GM18517 (cell line): ENCODE measurements around the gene PCGF2.

ENCODE experiments used
- ATAC-seq: cut with Tn5 transposase; IDR thresholded peaks from one replicate; pipeline ENCODE4 v1.9.1; 2021; ENCODE audit warnings: mild to moderate bottlenecking, moderate library complexity; ENCODE audit not compliant: unreplicated experiment

PCGF2 gene

DNA sequence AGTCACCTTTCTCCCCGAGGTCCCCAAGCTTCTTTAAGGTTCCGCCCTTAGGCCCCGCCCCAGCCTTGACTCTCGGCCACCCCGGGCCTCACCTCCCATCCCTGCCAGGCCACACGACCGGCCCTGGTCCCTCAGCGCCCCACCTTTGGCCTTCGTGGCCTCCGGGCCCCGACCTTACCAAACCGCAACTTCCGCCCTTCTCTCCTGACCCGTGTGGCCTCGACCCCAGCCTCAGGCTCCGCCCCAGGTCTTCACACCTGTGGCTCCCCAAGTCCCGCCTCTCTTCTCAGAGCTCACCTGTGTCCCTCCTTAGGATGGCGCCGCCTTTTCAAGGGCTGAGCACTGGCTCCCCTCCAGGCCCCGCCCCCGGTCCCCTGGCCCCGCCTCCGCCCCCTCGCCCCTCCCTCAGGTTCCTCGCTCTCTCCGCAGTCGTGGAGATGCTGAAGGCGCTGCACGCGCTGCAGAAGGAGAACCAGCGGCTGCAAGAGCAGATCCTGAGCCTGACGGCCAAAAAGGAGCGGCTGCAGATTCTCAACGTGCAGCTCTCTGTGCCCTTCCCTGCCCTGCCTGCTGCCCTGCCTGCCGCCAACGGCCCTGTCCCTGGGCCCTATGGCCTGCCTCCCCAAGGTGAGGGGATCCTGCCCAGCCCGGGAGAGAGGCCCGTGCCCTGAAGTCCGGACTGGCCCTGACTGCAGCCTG, 28.0 kb downstream of the PCGF2 start:
- ATAC-seq, result no peak

DNA sequence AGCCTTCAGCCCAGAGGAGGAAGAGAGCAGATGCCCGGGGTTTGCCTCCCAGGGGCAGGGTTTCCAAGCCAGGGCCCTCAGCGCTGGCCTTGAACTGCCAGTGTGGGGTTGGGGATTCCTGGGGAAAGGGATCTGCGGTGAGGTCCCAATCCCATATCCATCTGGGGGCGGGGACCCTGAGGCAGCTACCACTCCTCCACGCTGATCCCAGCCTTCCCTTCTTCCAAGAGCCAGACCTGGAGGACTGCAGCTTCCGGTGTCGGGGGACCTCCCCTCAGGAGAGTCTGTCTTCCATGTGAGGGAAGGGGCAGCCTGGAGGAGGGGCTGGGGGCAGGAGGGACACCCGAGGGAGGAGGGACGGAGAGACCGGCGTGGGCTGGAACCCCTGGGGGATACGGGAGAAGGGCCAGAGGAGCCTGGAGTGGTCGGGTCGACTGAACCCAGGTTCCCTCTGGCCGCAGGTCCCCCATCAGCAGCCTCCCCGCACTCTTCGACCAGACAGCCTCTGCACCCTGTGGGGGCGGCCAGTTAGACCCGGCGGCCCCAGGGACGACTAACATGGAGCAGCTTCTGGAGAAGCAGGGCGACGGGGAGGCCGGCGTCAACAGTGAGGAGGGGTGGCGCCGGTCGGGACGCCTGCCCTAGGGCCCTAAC, 28.7 kb downstream of the PCGF2 start:
- ATAC-seq, result no peak

DNA sequence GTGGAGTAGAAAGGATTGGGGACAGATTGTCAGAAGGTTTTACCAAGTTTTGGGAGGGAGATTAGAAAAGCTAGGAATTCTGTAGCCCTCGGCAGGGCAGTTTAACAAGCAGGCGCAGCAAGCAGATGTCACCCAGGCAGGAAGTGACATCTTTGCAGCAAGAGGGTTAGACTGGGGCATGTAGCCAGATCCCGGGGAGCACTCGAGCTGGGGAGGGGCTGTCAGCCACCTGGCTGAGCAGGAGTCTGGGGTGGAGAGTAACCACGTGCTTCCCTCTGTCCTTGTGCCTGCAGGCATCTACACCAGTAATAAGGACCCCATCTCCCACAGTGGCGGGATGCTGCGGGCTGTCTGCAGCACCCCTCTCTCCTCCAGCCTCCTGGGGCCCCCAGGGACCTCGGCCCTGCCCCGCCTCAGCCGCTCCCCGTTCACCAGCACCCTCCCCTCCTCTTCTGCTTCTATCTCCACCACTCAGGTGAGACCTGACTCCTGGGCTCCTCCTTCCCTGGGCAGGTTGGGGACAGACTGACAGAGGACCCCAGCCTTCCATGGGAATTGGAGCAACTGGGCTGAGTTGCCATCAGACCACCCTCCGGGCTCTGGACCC, 30.9 kb downstream of the PCGF2 start:
- no peak for ATAC-seq

DNA sequence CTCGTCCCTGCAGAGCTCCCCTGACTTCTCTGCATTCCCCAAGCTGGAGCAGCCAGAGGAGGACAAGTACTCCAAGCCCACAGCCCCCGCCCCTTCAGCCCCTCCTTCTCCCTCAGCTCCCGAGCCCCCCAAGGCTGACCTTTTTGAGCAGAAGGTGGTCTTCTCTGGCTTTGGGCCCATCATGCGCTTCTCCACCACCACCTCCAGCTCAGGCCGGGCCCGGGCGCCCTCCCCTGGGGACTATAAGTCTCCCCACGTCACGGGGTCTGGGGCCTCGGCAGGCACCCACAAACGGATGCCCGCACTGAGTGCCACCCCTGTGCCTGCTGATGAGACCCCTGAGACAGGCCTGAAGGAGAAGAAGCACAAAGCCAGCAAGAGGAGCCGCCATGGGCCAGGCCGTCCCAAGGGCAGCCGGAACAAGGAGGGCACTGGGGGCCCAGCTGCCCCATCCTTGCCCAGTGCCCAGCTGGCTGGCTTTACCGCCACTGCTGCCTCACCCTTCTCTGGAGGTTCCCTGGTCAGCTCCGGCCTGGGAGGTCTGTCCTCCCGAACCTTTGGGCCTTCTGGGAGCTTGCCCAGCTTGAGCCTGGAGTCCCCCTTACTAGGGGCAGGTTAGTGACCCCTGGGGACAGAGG, 31.6 kb downstream of the PCGF2 start:
- no peak for ATAC-seq

DNA sequence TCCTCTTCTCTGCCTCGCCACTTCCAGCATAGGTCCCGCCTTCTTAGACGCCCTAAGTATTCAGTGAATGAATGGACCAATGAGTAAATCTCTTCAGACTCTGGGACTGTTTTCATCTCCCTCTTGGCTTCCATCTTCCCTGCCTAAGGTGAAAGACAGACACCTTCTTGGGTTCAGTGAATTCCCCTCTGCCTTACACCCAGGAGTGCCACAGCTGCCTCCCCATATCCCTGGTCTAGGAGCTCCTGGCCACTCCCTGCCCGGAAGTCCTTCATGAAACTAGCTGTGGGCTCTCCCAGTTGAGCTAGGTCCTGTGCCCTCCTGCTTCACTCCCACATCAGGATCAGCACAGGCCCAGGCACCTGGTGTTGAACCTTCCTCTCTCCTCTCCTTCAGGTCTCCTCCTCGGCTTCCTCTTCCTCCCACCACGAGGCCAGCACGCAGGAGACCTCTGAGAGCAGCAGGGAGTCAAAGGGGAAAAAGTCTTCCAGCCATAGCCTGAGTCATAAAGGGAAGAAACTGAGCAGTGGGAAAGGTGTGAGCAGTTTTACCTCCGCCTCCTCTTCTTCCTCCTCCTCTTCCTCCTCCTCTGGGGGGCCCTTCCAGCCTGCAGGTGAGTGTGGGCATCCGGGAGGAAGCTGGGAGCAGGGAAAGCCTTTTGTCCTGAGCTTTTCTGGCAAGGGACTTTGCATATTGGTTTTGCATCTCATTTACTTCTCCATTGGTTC, 32.8 kb downstream of the PCGF2 start:
- no peak for ATAC-seq

DNA sequence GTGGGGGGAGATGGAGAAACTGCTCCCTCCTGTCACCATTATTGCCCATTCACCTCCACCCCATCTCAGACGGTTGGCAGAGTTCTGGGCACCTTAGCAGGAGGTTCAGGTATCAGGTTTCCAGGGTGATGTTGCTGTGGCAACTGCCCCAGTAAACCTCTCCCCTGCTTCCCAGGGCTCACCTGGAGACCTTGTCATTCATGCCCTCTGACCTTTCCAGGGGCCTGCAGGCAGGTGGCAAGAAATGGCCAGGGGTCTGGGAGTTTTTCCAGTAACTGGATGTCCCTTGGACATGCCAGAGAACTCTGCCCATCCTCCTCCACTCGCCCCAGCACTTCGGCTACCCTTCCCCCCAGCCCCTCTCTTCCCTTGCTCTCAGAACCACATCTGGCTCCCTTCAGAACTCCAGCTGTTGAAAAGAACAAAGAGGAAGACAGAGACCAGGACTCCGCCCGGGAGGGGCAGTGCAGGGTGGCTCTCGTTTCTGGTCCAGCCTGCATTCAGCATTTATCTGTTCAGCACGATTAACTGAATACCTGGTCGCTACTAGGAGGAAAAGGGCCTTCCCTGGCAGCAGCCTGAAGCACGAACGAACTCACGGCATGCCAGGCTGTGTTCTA, 34.6 kb downstream of the PCGF2 start:
- ATAC-seq, result no peak

DNA sequence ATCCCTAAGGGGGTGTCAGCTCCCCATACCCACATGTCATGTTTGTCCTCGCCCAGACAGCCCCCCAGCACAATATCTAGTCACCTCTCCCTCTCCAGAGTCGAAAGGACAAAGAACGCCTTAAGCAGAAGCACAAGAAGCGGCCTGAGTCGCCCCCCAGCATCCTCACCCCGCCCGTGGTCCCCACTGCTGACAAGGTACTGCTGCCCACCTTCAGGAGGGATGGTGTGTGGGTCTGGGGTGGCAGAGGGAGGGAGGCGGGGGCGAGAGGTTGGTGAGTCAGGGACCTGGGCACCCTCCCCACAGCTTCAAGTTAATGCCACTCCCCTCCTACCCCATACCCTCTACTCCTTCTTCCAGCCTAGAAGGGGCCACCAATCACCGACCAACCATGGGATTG, 35.5 kb downstream of the PCGF2 start:
- no peak for ATAC-seq

DNA sequence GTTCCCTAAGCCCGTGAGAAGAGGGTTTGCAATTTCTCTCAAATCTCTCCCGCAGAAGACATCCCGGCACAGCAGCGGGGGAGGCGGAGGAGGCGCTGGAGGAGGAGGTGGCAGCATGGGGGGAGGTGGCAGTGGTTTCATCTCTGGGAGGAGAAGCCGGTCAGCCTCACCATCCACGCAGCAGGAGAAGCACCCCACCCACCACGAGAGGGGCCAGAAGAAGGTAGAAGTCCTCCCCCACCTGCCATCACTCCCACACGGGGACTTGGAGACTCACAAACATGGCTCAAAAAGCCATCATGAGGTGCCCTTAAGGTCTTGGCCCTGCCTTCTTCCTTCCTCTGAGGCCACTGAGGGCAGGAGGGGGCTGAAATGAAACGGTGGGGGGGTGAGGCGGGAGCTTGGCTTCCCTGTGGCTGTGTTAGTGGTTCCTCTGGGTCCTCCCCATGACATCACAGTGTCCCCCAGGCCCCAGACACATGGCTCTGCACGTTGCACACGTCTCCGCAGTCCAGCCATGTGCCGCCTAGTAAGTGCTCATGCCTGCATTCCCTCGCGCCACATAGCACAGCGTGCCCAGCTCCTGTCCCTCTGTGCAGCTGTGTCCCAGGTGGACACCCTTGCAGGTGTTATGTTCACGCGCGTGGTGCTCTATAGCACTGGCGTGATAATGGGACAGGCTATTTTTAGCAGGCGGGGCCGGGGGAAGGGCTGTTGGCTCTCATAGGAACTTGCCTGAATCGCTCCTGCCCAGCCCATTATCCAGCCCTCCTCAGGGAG, 36.2 kb downstream of the PCGF2 start:
- ATAC-seq, result no peak

DNA sequence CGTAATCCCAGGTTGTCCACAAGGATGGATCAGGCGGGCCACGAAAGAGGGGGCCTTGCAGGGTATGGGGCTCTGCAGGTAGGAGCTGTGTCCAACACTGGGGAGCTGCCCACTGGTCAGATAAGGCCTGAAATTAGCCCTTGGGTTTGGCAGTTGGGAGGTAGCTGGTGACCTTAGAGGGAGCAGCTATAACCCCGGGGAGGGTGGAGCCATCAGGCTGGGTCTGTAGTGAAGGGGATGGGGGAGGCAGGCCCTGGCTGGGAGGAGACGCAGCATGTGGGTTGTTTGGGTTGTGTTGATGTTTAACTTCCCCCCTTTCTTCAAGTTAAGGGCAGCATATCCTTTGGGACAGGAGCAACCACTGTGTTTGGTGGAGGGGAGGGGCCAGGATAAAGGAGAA, 37.2 kb downstream of the PCGF2 start:
- no peak for ATAC-seq

DNA sequence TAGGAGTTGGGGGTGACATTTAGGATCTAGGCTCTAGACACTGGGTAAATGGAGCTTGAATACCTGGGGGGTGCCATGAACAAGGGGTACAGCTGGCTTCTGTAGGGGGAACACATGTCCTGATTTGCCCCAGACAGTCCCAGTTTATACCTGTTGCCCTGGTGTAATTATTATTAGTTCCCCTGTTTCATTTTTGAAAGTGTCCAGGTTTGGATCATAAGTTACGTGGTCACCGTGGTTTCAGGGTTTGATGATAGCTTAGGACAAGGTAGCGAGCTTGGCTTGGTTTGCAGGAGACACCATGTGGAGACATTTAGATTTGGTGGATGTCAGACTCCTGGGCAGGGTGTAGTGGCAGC, 37.6 kb downstream of the PCGF2 start:
- no peak for ATAC-seq

DNA sequence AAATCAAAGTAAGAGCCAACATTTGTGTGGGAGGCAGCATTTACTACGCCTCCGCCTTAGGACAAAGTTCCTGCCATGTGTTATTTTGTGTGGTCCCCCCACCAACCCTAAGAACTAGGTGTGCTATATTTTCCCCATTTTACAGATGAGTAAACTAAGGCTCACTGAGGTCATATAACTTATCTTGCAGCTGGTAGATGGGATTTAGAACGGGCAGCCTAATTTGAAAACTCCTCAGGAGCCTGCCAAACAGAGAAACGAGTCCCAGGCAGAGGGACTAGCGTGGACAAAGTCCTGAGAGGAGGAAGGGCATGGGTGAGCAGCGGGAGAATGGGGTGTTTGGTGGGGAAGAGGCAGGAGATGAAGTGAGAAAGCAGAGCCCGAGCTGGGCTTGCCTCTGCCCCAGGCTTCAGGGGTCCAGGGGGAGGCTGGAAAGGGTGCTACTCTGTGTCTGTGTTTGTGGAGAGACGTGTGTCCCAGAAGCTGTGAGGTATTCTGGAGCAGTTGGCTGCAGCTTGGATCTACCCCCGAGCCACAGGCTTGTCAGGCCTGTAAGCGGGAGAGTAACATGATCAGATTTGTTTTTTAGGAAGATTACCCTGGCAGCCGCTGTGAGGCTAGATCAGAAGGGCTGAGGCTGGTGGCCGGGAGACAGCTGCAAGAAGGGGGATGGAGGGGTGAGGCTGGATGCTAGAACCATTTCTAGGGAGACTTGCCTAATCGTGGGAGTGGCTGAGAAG, 38.1 kb downstream of the PCGF2 start:
- no peak for ATAC-seq

DNA sequence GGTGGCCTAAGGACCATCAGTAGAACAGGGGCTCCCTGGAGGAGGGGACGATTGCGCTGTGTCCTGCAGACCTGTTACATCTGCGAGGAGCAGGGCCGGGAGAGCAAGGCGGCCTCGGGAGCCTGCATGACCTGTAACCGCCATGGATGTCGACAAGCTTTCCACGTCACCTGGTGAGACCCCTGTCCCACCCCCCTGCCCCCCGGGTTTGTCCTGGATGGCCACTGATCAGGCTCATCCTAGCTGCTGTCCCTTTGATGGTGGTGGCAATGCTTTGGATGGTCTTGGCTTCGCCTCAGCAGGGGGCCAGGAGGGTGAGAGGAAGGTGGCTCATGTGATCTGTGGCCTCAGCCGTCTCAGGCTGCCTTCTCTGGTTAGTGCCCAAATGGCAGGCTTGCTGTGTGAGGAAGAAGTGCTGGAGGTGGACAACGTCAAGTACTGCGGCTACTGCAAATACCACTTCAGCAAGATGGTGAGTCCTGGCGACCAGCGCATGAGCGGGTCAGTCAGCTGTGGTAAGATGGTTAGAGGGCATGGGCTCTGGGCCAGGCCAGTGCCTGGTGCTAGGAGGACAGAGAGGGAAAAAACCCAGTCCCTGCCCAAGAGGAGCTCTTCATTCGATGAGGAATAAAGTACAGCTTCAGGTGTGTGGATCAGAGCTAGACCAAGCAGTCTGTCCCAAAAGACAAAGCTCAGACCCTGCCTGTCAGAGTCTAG, 38.9 kb downstream of the PCGF2 start:
- ATAC-seq, result no peak

DNA sequence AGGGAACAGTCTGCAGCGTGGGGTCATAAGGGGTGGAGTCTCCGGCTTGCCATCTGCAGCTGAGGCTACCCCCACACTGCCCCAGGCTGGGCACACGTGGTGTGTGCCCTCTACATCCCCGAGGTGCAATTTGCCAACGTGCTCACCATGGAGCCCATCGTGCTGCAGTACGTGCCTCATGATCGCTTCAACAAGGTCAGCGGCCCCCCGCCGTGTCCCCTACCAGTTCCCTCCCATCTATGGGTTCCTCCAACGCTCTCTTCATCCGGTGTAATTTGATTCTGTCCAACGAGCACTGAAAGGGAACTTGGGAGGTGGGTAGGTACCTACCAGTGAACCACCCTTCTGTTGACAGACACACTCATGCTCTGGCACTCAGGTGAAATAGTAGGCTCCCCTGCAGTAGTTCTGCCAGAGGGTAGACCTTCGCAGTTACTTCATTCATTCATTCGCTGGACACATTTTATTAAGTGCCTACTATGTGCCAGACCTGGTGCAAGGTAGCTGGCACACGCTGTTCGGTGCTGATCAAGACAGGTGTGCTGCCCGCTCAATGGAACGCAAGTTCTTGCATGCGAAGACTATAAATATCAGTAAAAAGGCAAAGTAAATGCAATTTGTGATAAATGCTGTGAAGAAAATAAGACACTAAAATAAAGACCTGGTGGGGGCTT, 40.3 kb downstream of the PCGF2 start:
- no peak for ATAC-seq

DNA sequence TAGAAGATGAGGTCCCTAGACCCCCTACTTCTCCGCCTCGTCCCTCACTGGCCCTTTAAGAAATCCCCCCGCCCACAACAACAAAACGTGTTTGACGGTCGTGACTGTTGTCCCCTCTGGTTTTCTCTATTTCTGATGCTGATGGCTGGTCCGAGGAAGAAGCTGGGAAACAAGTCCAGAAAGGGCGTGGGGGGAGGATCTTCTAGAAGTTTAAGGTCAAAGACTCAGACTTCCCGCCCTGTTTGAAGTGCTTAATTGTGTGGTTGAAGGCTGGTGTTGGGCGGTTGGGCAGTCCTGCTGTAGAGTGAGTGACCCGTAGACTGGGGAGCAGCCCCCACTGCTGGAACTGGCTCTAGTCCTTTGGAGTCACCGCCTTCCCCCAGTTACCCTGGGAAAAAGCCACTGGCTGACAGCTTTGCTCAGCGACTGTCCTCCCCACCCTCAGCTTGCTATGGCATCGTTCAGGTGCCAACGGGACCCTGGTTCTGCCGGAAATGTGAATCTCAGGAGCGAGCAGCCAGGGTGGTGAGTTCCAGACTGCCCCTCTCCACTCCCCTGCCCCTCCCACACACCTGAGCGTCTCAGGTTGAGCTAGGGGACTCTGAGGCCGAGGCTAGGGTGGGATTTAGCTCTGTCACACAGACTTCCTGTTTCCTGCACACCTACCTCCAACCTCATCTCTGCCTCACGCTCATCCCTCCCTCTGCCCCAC, 41.5 kb downstream of the PCGF2 start:
- ATAC-seq, result no peak

DNA sequence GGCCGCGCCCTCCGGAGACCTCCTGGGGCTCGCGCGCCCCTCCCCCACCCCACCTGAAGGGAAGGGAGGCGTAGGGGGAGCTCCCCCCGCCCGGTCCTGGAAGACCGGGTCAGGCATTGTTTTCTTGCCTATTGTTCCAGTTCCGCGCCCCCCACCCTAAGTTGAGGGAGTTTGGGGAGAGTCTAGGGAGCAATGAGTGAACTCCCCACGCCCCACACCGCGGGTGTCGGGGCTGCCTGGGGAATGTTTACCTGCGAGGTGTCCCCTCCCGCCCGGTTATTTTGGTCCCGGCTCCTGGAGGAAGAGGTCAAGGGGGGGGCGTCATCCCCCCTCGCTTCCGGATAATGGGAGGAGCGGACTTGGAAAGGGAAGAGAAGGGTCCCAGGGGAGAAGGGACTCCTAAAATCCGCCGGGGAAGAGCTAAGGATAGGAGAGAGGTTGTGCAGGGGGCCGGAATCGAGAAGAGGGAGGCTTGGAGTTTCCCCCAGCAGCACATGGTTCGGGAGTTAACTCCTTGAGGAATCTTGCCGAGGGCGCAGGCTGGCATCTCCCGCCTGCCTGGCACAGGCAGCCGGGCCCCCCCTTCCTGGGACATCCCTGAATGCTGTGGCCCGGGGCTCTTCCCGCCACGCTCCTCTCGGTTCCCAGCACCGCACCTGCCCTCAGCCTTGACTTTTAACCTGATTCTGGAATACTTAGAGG, 42.2 kb downstream of the PCGF2 start:
- no peak for ATAC-seq

DNA sequence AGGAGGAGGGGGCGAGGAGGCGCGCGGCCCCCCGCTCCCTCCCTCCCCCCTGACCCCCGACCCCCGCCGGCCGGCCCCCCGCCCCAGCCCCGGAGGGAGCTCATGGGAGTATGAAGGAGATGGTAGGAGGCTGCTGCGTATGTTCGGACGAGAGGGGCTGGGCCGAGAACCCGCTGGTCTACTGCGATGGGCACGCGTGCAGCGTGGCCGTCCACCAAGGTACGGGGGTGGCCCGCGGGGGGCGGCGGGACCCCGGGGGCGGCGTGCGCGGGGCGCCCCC, 42.7 kb downstream of the PCGF2 start:
- no peak for ATAC-seq
